ENCODE results near the gene MARCKS. TPM values are rescaled to one million over a fixed set of nuclear protein-coding genes. Genes with fewer than 3 reads are reported as not detected.

Gene MARCKS
- total RNA-seq, 2 donors from 2014 or later, result 34.3 TPM

DNA sequence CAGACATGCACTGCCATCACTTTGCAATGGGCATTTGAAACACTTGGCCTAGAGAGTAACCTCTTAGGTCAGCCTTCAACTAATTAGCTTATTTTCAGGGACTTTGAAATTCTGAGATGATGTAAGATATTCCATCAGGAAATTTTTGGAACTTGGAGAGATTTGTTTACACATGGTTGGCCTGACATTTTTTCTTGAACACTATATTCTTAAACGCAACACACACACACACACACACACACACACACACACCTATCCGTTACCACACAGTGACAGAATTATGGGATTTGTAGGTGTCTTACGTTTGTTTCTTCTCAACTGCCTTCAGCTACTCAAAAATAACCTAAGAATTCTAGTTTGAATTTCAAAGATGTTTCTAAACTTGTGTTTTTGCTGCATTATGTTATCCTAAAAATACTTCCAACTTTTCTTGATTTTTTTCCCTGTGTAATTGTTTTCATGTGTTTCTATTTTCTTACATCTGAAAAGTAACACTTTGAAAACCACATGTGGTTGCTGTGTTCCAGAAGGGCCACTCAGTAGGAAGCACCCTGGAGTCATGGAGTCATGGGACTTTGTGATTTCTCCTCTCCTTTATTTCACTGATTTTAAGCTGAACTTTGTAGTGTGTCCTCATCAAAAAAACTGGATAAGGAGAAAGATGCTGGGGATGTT, 31.9 kb downstream of the MARCKS start:
- no peaks in the 10 kb centered on the region for H3K36me3 ChIP-seq
- peaks cover 9% of the 10 kb centered on the region for H3K9me3 ChIP-seq
- H3K4me3 ChIP-seq, result no peak overlapping the region
- H3K4me1 ChIP-seq (ENCODE audit: control insufficient read depth in 1 of 2, low read depth in 2 of 2), result no peaks in the 10 kb centered on the region
- H3K27me3 ChIP-seq (replicated peaks; ENCODE audit: insufficient read depth), result no peaks in the 10 kb centered on the region
- ATAC-seq (ENCODE audit: insufficient number of reproducible peaks, low FRiP score, low read depth) (no peak), DNase-seq (ENCODE audit: low spot score) (no peak)
- TF ChIP-seq, protein P1, sequence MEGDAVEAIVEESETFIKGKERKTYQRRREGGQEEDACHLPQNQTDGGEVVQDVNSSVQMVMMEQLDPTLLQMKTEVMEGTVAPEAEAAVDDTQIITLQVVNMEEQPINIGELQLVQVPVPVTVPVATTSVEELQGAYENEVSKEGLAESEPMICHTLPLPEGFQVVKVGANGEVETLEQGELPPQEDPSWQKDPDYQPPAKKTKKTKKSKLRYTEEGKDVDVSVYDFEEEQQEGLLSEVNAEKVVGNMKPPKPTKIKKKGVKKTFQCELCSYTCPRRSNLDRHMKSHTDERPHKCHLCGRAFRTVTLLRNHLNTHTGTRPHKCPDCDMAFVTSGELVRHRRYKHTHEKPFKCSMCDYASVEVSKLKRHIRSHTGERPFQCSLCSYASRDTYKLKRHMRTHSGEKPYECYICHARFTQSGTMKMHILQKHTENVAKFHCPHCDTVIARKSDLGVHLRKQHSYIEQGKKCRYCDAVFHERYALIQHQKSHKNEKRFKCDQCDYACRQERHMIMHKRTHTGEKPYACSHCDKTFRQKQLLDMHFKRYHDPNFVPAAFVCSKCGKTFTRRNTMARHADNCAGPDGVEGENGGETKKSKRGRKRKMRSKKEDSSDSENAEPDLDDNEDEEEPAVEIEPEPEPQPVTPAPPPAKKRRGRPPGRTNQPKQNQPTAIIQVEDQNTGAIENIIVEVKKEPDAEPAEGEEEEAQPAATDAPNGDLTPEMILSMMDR (IDR thresholded peaks at IDR 0.05), result no peak
- H3K27ac ChIP-seq, result no peak overlapping the region

DNA sequence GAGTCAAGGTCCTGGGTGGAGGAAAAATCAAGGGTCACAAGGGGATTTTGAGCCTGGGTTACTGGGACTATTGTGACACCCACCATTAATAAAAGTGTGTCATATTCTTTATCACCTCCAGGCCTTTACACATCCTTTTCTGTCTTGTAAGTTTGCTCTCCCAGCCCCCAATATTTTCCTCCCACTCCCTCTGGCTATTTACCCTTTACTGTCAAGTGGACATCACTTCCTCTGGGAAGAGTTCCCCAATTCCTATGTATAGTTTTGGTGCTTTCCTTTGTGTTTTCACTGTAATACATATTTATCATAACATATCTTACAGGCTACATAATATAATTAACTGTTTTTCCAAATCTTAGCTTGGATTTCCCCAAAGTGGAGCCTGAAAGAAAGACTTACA, 36.3 kb downstream of the MARCKS start:
- DNase-seq (ENCODE audit: low spot score) (no peak), ATAC-seq (ENCODE audit: insufficient number of reproducible peaks, low FRiP score, low read depth) (no peak)
- Histone ChIP-seq H3K36me3 (no peaks in the 10 kb centered on the region), H3K27me3 (replicated peaks; ENCODE audit: insufficient read depth) (no peaks in the 10 kb centered on the region), H3K27ac (no peak overlapping the region), H3K4me1 (ENCODE audit: control insufficient read depth in 1 of 2, low read depth in 2 of 2) (no peaks in the 10 kb centered on the region), H3K4me3 (no peak overlapping the region), H3K9me3 (peaks cover 9% of the 10 kb centered on the region)
- TF ChIP-seq, protein P1 (IDR thresholded peaks at IDR 0.05), result no peak

DNA sequence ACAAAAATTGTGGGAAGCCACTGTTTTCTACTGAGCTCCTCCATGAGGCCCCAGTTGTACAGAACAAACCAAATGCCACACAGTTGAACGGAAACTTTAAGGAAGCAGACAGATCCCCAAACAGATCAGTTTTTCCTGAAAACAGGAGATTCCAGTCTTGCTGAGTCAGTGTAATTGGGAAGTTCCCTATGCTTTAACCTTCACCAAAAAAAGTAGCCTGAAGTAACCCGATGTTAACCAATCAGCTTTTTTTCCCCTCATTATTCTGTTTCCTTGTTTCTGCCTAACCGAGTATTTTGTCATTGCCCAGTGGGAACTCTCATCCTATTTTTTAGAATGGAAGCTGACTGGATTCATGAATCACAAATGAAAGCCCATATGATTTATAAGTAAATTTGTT, 36.7 kb downstream of the MARCKS start:
- ATAC-seq (ENCODE audit: insufficient number of reproducible peaks, low FRiP score, low read depth) (no peak), DNase-seq (ENCODE audit: low spot score) (no peak)
- Histone ChIP-seq H3K4me1 (ENCODE audit: control insufficient read depth in 1 of 2, low read depth in 2 of 2) (no peaks in the 10 kb centered on the region), H3K9me3 (peaks cover 9% of the 10 kb centered on the region), H3K4me3 (no peak overlapping the region), H3K27me3 (replicated peaks; ENCODE audit: insufficient read depth) (no peaks in the 10 kb centered on the region), H3K36me3 (no peaks in the 10 kb centered on the region), H3K27ac (no peak overlapping the region)
- TF ChIP-seq, protein P1 (IDR thresholded peaks at IDR 0.05), result no peak

DNA sequence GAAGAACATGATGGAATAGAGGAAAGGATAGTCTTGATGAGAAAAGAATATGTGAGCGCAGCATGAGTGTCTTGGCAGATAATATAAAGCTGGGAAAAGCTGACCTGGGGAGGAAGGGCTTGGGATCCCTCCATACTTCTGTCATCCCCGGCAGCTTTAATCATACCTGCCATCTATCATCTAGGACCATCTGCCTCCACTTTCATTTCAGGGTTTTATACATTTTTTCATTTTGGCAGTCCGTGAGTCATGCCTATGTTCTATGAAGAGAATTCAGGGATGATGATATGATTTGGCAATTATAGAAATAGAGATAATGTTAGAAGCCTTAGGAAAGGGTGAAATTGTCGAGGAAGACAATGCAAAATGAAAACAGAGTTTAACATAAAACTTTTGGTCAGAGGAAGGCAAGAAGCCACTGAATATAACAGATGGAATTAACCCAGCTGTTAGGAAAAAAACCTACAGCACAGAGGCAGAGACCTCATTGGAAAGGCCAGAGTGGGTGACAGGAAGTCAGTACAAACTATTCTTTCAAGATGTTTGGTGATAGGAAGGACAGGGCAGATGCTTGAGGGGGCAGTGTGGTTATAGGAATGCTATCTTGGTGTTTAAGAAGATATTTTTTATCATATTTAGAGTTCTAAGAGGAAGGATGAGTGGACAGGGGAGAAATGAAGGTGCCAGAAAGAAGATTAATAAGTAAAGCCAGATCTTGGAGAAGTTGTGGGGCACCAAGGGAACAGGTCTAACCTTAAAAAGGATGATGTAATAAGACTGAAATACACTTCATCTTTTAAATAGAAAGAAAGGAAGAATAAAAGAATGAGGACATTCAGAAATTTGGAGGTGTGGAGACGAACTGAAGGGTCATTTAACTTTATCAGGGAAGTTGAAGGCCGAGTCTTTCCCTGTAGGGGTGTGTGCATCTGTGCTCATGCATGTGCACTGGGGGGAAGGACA, 37.8 kb downstream of the MARCKS start:
- H3K9me3 ChIP-seq, result peaks cover 9% of the 10 kb centered on the region
- H3K27me3 ChIP-seq (replicated peaks; ENCODE audit: insufficient read depth), result no peaks in the 10 kb centered on the region
- no peak for DNase-seq (ENCODE audit: low spot score)
- no peak overlapping the region for H3K4me3 ChIP-seq
- ATAC-seq (ENCODE audit: insufficient number of reproducible peaks, low FRiP score, low read depth), result no peak
- TF ChIP-seq, protein P1 (IDR thresholded peaks at IDR 0.05), result no peak
- H3K27ac ChIP-seq, result no peak overlapping the region
- H3K36me3 ChIP-seq, result no peaks in the 10 kb centered on the region
- no peaks in the 10 kb centered on the region for H3K4me1 ChIP-seq (ENCODE audit: control insufficient read depth in 1 of 2, low read depth in 2 of 2)

DNA sequence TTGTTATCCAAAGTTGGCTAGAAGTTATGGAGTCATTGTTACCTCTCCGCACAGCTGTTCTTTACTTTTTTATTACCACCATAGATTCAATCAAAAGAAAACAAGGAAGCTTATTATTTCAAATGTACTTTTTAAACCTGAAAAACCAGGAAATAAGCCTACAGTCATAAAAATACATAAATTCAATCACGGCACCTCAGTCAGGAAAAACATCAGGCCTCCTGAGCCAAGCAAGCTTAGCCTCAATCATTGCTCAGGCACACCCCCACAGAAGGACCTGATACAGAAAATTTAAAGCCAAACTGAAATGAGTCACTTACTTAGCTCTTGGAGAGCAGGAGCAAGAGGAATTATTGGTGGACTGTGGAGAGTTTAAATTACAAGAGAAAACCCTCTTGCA, 44.3 kb downstream of the MARCKS start:
- H3K36me3 ChIP-seq, result no peaks in the 10 kb centered on the region
- TF ChIP-seq, protein P1 (IDR thresholded peaks at IDR 0.05), result no peak
- no peaks in the 10 kb centered on the region for H3K9me3 ChIP-seq
- ATAC-seq (ENCODE audit: insufficient number of reproducible peaks, low FRiP score, low read depth) (no peak), DNase-seq (ENCODE audit: low spot score) (no peak)
- no peaks in the 10 kb centered on the region for H3K27me3 ChIP-seq (replicated peaks; ENCODE audit: insufficient read depth)
- peaks cover 6 to 11% of the 10 kb centered on the region in 2 donors for H3K4me1 ChIP-seq (ENCODE audit: control insufficient read depth in 1 of 2, low read depth in 2 of 2)
- no peak overlapping the region for H3K4me3 ChIP-seq
- no peak overlapping the region for H3K27ac ChIP-seq

Measured in thoracic aorta (tissue), 2 donors.